HepG2 (cell line): ENCODE results near the gene BEAN1. TPM values are rescaled to one million over a fixed set of nuclear protein-coding genes. Genes with fewer than 3 reads are reported as not detected.

Experiments used
- BCLAF1 ChIP-seq: fragments of 450-650 bp; IDR thresholded peaks from 2 replicates; pipeline ENCODE4 v1.6.1; 2017; ENCODE audit warnings: mild to moderate bottlenecking
- CC2D1A ChIP-seq: sonication (generic); formaldehyde crosslinking; IDR thresholded peaks from 2 replicates; pipeline ENCODE4 v1.8.1; 2023; ENCODE audit warnings: mild to moderate bottlenecking, missing genetic modification reagents
- CEBPG ChIP-seq: IDR thresholded peaks from 2 replicates; pipeline ENCODE4 v1.6.1; 2016
- CENPX ChIP-seq: sonication (generic); formaldehyde crosslinking; IDR thresholded peaks from 2 replicates; pipeline ENCODE4 v1.9.0; 2021; ENCODE audit warnings: mild to moderate bottlenecking, missing genetic modification reagents, moderate library complexity
- CREM ChIP-seq, 2 experiments: sonication (generic) in 1 of 2; formaldehyde crosslinking in 1 of 2; IDR thresholded peaks; 2 replicates each; pipeline versions ENCODE4 v1.4.0 to v1.6.1; 2016 to 2020; ENCODE audit warnings: antibody characterized with exemption in 1 of 2, mild to moderate bottlenecking in 1 of 2, missing genetic modification reagents in 1 of 2
- FIP1L1 ChIP-seq: fragments of 200-400 bp; formaldehyde crosslinking; IDR thresholded peaks from 2 replicates; pipeline ENCODE4 v1.6.1; 2018; ENCODE audit warnings: low read depth, mild to moderate bottlenecking, low read length, moderate library complexity, borderline replicate concordance; ENCODE audit not compliant: insufficient read depth
- GRHL1 ChIP-seq: sonication (generic); formaldehyde crosslinking; conservative IDR thresholded peaks from 2 replicates; pipeline ENCODE4 v1.8.0; 2022; ENCODE audit warnings: missing genetic modification reagents
- HDAC1 ChIP-seq: sonication (generic); formaldehyde crosslinking; IDR thresholded peaks from 2 replicates; pipeline ENCODE4 v1.5.1; 2020; ENCODE audit warnings: mild to moderate bottlenecking, missing genetic modification reagents
- KLF16 ChIP-seq, 2 experiments: sonication (generic) in 1 of 2; formaldehyde crosslinking in 1 of 2; IDR thresholded peaks; 2 replicates each; pipeline versions ENCODE4 v1.6.1 to v1.8.0; 2016 to 2023; ENCODE audit warnings: missing genetic modification reagents in 2 of 2, missing compliant biosample characterization in 1 of 2
- NCOR1 ChIP-seq: fragments of 200-600 bp; sonication (generic); IDR thresholded peaks from 2 replicates; pipeline ENCODE4 v1.7.0; 2017; ENCODE audit warnings: antibody characterized with exemption, low read length, borderline replicate concordance
- SIX1 ChIP-seq: sonication (generic); formaldehyde crosslinking; IDR thresholded peaks from 2 replicates; pipeline ENCODE4 v1.4.0; 2020; ENCODE audit warnings: missing genetic modification reagents, borderline replicate concordance
- ZNF282 ChIP-seq: fragments of 450-650 bp; IDR thresholded peaks from 2 replicates; pipeline ENCODE4 v1.6.1; 2018; ENCODE audit not compliant: partially characterized antibody
- ZNF589 ChIP-seq: sonication (generic); formaldehyde crosslinking; conservative IDR thresholded peaks from 2 replicates; pipeline ENCODE4 v1.8.0; 2022; ENCODE audit warnings: mild to moderate bottlenecking, moderate library complexity, missing genetic modification reagents
- ZNF598 ChIP-seq: sonication (generic); formaldehyde crosslinking; IDR thresholded peaks from 2 replicates; pipeline ENCODE4 v1.5.1; 2020; ENCODE audit warnings: mild to moderate bottlenecking, missing genetic modification reagents, borderline replicate concordance
- ZNF704 ChIP-seq: sonication (generic); formaldehyde crosslinking; IDR thresholded peaks from 2 replicates; pipeline ENCODE4 v1.8.1; 2023; ENCODE audit warnings: mild to moderate bottlenecking, inconsistent platforms, moderate library complexity, missing genetic modification reagents, borderline replicate concordance
- ZNF883 ChIP-seq: sonication (generic); formaldehyde crosslinking; IDR thresholded peaks from 2 replicates; pipeline ENCODE4 v1.5.1; 2020; ENCODE audit warnings: mild to moderate bottlenecking, missing genetic modification reagents; ENCODE audit errors: not compliant biosample characterization
- polyA plus RNA-seq, 8 experiments: library from polyadenylated mRNA; depleted of rRNA in 3 of 8; stranded (reverse) in 7 of 8; unstranded in 1 of 8; fragments of >200 nt; fragmentation: Illumina TruSeq in 4 of 8; extraction: Trizol in 4 of 8; gene quantifications; 2 replicates each; pipeline versions ENCODE4 v1.2.1 to v1.2.3, GENCODE V29; 2011 to 2016; ENCODE audit warnings: low read depth in 4 of 8, missing spikeins in 1 of 8, mixed read lengths in 1 of 8; ENCODE audit not compliant: insufficient read depth in 1 of 8
- total RNA-seq, 5 experiments: library from RNA; depleted of rRNA; stranded (reverse); fragments of >200 nt; fragmentation: Illumina TruSeq; extraction: Trizol; gene quantifications; 2 replicates each; pipeline ENCODE4 v1.2.3, GENCODE V29; 2016; ENCODE audit warnings: low read depth in 1 of 5
- TF ChIP-seq, protein P1 (sequence below): sonication (generic); formaldehyde crosslinking; conservative IDR thresholded peaks from 2 replicates; pipeline ENCODE4 v1.4.0; 2020; ENCODE audit warnings: missing genetic modification reagents
- TF ChIP-seq, protein P2 (sequence below): sonication (generic); formaldehyde crosslinking; IDR thresholded peaks from 2 replicates; pipeline ENCODE4 v1.4.0; 2020; ENCODE audit warnings: low read depth, mild to moderate bottlenecking, missing genetic modification reagents

Gene BEAN1
- total and polyA plus RNA-seq, 2 of the 13 experiments (the other 11 are each of a cell fraction or from before 2014, with no cell fraction given), result 0.53 to 1.4 TPM

DNA sequence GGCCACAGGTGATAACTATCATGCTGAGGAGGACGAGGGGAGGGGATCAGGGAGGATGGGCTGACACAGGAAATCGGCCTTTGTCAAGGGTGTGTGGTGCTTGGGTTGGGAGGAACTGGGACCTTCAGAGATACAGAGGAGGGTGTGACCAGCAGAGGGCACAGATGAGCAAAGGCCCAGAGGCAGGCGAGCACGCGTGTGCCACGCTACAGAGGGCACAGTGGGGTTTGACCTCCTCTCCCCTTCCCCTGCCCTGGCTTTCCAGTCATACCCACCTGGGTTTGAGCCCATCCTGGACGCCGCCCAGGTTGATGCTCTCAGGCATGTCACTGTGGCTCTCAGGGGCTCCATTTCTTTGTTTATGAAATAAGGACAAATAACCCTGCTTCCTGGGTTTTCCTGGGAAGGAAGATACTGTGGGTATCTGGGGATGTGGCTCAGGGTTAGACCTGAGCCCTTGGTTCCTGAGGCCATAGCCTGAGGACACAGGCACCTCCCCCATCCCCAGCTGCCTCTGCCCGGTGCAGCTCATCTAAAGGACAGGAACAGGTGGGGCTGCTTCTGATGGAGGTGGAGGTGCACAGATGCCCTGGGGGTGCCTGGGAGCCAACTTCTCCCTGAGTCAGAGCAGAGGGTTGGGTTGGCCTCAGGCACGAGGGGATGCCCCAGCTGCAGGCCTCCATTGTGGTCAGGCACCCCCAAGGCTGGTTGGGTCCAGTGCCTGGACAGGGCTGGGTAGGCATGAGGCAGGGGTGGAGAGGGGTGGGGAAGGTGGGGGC, 51.8 kb downstream of the BEAN1 start (continued):
- TF ChIP-seq BCLAF1 (no peak), CREM (IDR thresholded peaks at IDR 0.05) (no peak), CREM (CRISPR knock-in tag; IDR thresholded peaks at IDR 0.05) (no peak), ZNF598 (CRISPR knock-in tag) (0 out of 2 replicates have a peak, but pooled peaks have one; percentile 22), ZNF282 (no peak), KLF16 (CRISPR knock-in tag; IDR thresholded peaks at IDR 0.05) (peak in 1 of 2 experiments; percentile 20; a peak in 1 of 4 replicates), CENPX (CRISPR knock-in tag) (no peak), SIX1 (CRISPR knock-in tag) (no peak), ZNF704 (no peak), ZNF589 (CRISPR knock-in tag) (no peak), CC2D1A (no peak), FIP1L1 (no peak), GRHL1 (CRISPR knock-in tag) (no peak), HDAC1 (CRISPR knock-in tag) (no peak), CEBPG (CRISPR knock-in tag) (no peak), NCOR1 (no peak), ZNF883 (CRISPR knock-in tag) (peak; percentile 71)
- TF ChIP-seq, protein P1, sequence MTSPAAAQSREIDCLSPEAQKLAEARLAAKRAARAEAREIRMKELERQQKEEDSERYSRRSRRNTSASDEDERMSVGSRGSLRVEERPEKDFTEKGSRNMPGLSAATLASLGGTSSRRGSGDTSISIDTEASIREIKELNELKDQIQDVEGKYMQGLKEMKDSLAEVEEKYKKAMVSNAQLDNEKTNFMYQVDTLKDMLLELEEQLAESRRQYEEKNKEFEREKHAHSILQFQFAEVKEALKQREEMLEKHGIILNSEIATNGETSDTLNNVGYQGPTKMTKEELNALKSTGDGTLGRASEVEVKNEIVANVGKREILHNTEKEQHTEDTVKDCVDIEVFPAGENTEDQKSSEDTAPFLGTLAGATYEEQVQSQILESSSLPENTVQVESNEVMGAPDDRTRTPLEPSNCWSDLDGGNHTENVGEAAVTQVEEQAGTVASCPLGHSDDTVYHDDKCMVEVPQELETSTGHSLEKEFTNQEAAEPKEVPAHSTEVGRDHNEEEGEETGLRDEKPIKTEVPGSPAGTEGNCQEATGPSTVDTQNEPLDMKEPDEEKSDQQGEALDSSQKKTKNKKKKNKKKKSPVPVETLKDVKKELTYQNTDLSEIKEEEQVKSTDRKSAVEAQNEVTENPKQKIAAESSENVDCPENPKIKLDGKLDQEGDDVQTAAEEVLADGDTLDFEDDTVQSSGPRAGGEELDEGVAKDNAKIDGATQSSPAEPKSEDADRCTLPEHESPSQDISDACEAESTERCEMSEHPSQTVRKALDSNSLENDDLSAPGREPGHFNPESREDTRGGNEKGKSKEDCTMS, result no peak
- TF ChIP-seq, protein P2, sequence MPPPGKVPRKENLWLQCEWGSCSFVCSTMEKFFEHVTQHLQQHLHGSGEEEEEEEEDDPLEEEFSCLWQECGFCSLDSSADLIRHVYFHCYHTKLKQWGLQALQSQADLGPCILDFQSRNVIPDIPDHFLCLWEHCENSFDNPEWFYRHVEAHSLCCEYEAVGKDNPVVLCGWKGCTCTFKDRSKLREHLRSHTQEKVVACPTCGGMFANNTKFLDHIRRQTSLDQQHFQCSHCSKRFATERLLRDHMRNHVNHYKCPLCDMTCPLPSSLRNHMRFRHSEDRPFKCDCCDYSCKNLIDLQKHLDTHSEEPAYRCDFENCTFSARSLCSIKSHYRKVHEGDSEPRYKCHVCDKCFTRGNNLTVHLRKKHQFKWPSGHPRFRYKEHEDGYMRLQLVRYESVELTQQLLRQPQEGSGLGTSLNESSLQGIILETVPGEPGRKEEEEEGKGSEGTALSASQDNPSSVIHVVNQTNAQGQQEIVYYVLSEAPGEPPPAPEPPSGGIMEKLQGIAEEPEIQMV (CRISPR knock-in tag), result peak; percentile 58; the same call in 1 of the 2 replicates
